Measurements from ENCODE around the gene ECI2. TPM values are rescaled to one million over a fixed set of nuclear protein-coding genes. Genes with fewer than 3 reads are reported as not detected.

Gene ECI2
- total and polyA plus RNA-seq, 2 donors (not counting 3 experiments of a cell fraction or from before 2014, with no cell fraction given): 33.5 to 91.0 TPM

DNA sequence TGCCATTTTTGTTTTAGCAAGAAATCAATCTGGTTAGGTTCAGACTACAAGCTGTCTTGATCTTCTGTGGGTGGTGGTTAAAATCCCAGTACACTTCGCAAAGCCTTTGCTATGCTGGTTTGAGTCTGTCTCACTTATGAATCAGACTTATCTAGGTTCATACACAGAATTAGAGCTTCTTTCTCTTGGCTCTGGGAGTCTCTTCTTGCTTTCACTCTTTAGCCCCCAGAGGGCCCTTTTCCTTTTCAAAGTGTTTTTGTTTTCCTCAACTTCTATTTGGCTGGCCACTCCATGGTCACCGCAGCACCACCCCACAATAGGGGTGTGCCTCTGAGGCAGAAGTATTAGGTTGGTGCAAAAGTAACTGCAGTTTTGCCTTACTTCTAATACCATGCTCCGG lies 21.3 kb downstream of the ECI2 start:
- no peaks in the 10 kb centered on the region for H3K9me3 ChIP-seq (replicated peaks; ENCODE audit: control insufficient read depth, insufficient read depth, low read length)
- H3K4me3 ChIP-seq (replicated peaks in 1 of 3; ENCODE audit: insufficient read depth in 1 of 3, low read depth in 1 of 3, low read length in 3 of 3): no peak overlapping the region
- intact Hi-C loops (cut with micrococcal nuclease) (no loop called here), dilution Hi-C loops (cut with MboI; ENCODE audit: extremely low pct_ligation_motif_present, low sequenced_read_pairs) (no loop called here)
- ChIA-PET POLR2A (no interaction called here), CTCF (interaction anchor here (1.7 kb wide), 1 partner anchor 14 kb away, joined by 4 read pairs; no protein-coding TSS in a partner anchor)
- DNase-seq (ENCODE audit: low read depth, low spot score): no peak
- H4K20me1 ChIP-seq (replicated peaks; ENCODE audit: control insufficient read depth, extremely low read depth, insufficient read depth, low read length): no peaks in the 10 kb centered on the region
- H3K27ac ChIP-seq (ENCODE audit: insufficient read depth, low read depth, low read length): no peak overlapping the region
- no peak overlapping the region for H2AFZ ChIP-seq (ENCODE audit: low read depth, low read length)
- H3K4me1 ChIP-seq (ENCODE audit: control insufficient read depth, extremely low read depth, insufficient read depth, low read length): peaks cover 8% of the 10 kb centered on the region
- H3K4me2 ChIP-seq (ENCODE audit: insufficient read depth, low read length): no peak overlapping the region
- no peak overlapping the region for H3K9ac ChIP-seq (replicated peaks; ENCODE audit: extremely low read depth, insufficient read depth, low read length)
- H3K9me1 ChIP-seq (replicated peaks; ENCODE audit: control insufficient read depth, extremely low read depth, insufficient read depth, low read length): no peaks in the 10 kb centered on the region
- no peaks in the 10 kb centered on the region for H3K27me3 ChIP-seq (ENCODE audit: control insufficient read depth in 2 of 2, insufficient read depth in 2 of 2, low read length in 2 of 2)
- H3K79me2 ChIP-seq (ENCODE audit: control insufficient read depth, insufficient read depth, low read length): no peaks in the 10 kb centered on the region
- BruUV-seq (replicated peaks): no TSS peak
- H3K36me3 ChIP-seq (ENCODE audit: control insufficient read depth in 2 of 2, extremely low read depth in 1 of 2, insufficient read depth in 2 of 2, low read length in 2 of 2): peaks cover 10 to 12% of the 10 kb centered on the region in 2 experiments
- TF ChIP-seq, protein P1, sequence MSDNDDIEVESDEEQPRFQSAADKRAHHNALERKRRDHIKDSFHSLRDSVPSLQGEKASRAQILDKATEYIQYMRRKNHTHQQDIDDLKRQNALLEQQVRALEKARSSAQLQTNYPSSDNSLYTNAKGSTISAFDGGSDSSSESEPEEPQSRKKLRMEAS (IDR thresholded peaks at IDR 0.05; ENCODE audit: insufficient read depth, insufficient read length): no peak
- TF ChIP-seq POLR2AphosphoS5 (IDR thresholded peaks at IDR 0.05; ENCODE audit: insufficient read depth, low read depth, low read length) (no peak), GATA2 (IDR thresholded peaks at IDR 0.05; ENCODE audit: insufficient read depth, insufficient read length, low read depth, low read length) (no peak), EZH2 (IDR thresholded peaks at IDR 0.05; ENCODE audit: borderline replicate concordance, low read depth, low read length, severe bottlenecking) (no peak), MYC (IDR thresholded peaks at IDR 0.05; ENCODE audit: low read depth, low read length) (no peak)
- no peak for FAIRE-seq

GRCh38 chr6:4113649-4114048 lies 21.7 kb downstream of the ECI2 start:
- H4K20me1 ChIP-seq (replicated peaks; ENCODE audit: control insufficient read depth, extremely low read depth, insufficient read depth, low read length): no peaks in the 10 kb centered on the region
- no peaks in the 10 kb centered on the region for H3K27me3 ChIP-seq (ENCODE audit: control insufficient read depth in 2 of 2, insufficient read depth in 2 of 2, low read length in 2 of 2)
- no peak overlapping the region for H2AFZ ChIP-seq (ENCODE audit: low read depth, low read length)
- H3K4me2 ChIP-seq (ENCODE audit: insufficient read depth, low read length): no peak overlapping the region
- TF ChIP-seq, protein P1 (IDR thresholded peaks at IDR 0.05; ENCODE audit: insufficient read depth, insufficient read length): no peak
- TF ChIP-seq EZH2 (IDR thresholded peaks at IDR 0.05; ENCODE audit: borderline replicate concordance, low read depth, low read length, severe bottlenecking) (no peak), GATA2 (IDR thresholded peaks at IDR 0.05; ENCODE audit: insufficient read depth, insufficient read length, low read depth, low read length) (no peak), POLR2A (IDR thresholded peaks at IDR 0.05; ENCODE audit: low read depth, low read length) (no peak), JUN (IDR thresholded peaks at IDR 0.05; ENCODE audit: borderline replicate concordance, insufficient read depth, insufficient read length, low read depth) (no peak), MYC (IDR thresholded peaks at IDR 0.05; ENCODE audit: low read depth, low read length) (no peak), POLR2AphosphoS5 (IDR thresholded peaks at IDR 0.05; ENCODE audit: insufficient read depth, low read depth, low read length) (no peak), FOS (IDR thresholded peaks at IDR 0.05; ENCODE audit: borderline replicate concordance, insufficient read depth, low read length) (no peak)
- TF ChIP-seq, protein P2, sequence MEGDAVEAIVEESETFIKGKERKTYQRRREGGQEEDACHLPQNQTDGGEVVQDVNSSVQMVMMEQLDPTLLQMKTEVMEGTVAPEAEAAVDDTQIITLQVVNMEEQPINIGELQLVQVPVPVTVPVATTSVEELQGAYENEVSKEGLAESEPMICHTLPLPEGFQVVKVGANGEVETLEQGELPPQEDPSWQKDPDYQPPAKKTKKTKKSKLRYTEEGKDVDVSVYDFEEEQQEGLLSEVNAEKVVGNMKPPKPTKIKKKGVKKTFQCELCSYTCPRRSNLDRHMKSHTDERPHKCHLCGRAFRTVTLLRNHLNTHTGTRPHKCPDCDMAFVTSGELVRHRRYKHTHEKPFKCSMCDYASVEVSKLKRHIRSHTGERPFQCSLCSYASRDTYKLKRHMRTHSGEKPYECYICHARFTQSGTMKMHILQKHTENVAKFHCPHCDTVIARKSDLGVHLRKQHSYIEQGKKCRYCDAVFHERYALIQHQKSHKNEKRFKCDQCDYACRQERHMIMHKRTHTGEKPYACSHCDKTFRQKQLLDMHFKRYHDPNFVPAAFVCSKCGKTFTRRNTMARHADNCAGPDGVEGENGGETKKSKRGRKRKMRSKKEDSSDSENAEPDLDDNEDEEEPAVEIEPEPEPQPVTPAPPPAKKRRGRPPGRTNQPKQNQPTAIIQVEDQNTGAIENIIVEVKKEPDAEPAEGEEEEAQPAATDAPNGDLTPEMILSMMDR (IDR thresholded peaks at IDR 0.05; ENCODE audit: extremely low read depth in 1 of 2, insufficient read depth in 1 of 2, low read depth in 1 of 2, low read length in 2 of 2): no peak
- peaks cover 8% of the 10 kb centered on the region for H3K4me1 ChIP-seq (ENCODE audit: control insufficient read depth, extremely low read depth, insufficient read depth, low read length)
- dilution Hi-C loops (cut with MboI; ENCODE audit: extremely low pct_ligation_motif_present, low sequenced_read_pairs): no loop called here
- no peak overlapping the region for H3K27ac ChIP-seq (ENCODE audit: insufficient read depth, low read depth, low read length)
- H3K9me3 ChIP-seq (replicated peaks; ENCODE audit: control insufficient read depth, insufficient read depth, low read length): no peaks in the 10 kb centered on the region
- no peak overlapping the region for H3K4me3 ChIP-seq (replicated peaks in 1 of 3; ENCODE audit: insufficient read depth in 1 of 3, low read depth in 1 of 3, low read length in 3 of 3)
- ChIA-PET CTCF (interaction anchor here (1.7 kb wide), 1 partner anchor 14 kb away, joined by 4 read pairs; no protein-coding TSS in a partner anchor), POLR2A (no interaction called here)
- peaks cover 9 to 11% of the 10 kb centered on the region in 2 experiments for H3K36me3 ChIP-seq (ENCODE audit: control insufficient read depth in 2 of 2, extremely low read depth in 1 of 2, insufficient read depth in 2 of 2, low read length in 2 of 2)
- no peaks in the 10 kb centered on the region for H3K79me2 ChIP-seq (ENCODE audit: control insufficient read depth, insufficient read depth, low read length)
- H3K9ac ChIP-seq (replicated peaks; ENCODE audit: extremely low read depth, insufficient read depth, low read length): no peak overlapping the region
- no peaks in the 10 kb centered on the region for H3K9me1 ChIP-seq (replicated peaks; ENCODE audit: control insufficient read depth, extremely low read depth, insufficient read depth, low read length)
- intact Hi-C loops (cut with micrococcal nuclease): no loop called here
- FAIRE-seq (no peak), DNase-seq (ENCODE audit: low read depth, low spot score) (no peak)
- no TSS peak for BruUV-seq (replicated peaks)
